ENCODE data around the gene RUNX1.

- TF ChIP-seq, protein P1, sequence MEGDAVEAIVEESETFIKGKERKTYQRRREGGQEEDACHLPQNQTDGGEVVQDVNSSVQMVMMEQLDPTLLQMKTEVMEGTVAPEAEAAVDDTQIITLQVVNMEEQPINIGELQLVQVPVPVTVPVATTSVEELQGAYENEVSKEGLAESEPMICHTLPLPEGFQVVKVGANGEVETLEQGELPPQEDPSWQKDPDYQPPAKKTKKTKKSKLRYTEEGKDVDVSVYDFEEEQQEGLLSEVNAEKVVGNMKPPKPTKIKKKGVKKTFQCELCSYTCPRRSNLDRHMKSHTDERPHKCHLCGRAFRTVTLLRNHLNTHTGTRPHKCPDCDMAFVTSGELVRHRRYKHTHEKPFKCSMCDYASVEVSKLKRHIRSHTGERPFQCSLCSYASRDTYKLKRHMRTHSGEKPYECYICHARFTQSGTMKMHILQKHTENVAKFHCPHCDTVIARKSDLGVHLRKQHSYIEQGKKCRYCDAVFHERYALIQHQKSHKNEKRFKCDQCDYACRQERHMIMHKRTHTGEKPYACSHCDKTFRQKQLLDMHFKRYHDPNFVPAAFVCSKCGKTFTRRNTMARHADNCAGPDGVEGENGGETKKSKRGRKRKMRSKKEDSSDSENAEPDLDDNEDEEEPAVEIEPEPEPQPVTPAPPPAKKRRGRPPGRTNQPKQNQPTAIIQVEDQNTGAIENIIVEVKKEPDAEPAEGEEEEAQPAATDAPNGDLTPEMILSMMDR (IDR thresholded peaks at IDR 0.05) = no peak
- no peak for TF ChIP-seq EZH2 (IDR thresholded peaks at IDR 0.05; ENCODE audit: borderline replicate concordance, insufficient read depth, low read depth, low read length, poor library complexity, severe bottlenecking)
Observed at GRCh38 chr21:34932233-34932632, 116.9 kb downstream of the RUNX1 start.

Data from B cell (primary cell).